Keratinocyte (primary cell): ENCODE measurements around the gene LSAMP. TPM values are rescaled to one million over a fixed set of nuclear protein-coding genes. Genes with fewer than 3 reads are reported as not detected.

Source experiments
- DNase-seq: peaks from one replicate; pipeline ENCODE4 v3.0.0-alpha.2; 2011; ENCODE audit warnings: low read depth, missing footprints, low spot score
- FAIRE-seq: peaks from 2 replicates; lab custom pipeline; 2011; peaks lifted over from hg19 to GRCh38; lab: Jason Lieb, UNC
- H2AFZ ChIP-seq: 2 replicates; pipeline ENCODE4 v1.6.0; 2012; ENCODE audit warnings: low read length, control low read depth, inconsistent platforms; ENCODE audit not compliant: control insufficient read depth
- H3K27ac ChIP-seq: 2 replicates; pipeline ENCODE4 v1.5.1; 2011; ENCODE audit warnings: low read length; ENCODE audit not compliant: control insufficient read depth, insufficient read depth
- H3K27me3 ChIP-seq: 3 replicates; pipeline ENCODE4 v1.6.0; 2011; ENCODE audit warnings: low read length; ENCODE audit not compliant: control insufficient read depth, insufficient read depth; ENCODE audit errors: extremely low read depth
- H3K36me3 ChIP-seq, 2 experiments: 2 replicates in 1 of 2; 3 replicates in 1 of 2; pipeline ENCODE4 v1.5.1; 2011; ENCODE audit warnings: low read length in 2 of 2, mild to moderate bottlenecking in 1 of 2; ENCODE audit not compliant: control insufficient read depth in 2 of 2, insufficient read depth in 2 of 2; ENCODE audit errors: extremely low read depth in 1 of 2
- H3K4me1 ChIP-seq: 3 replicates; pipeline ENCODE4 v1.5.1; 2011; ENCODE audit warnings: low read length; ENCODE audit not compliant: control insufficient read depth, insufficient read depth; ENCODE audit errors: extremely low read depth
- H3K4me2 ChIP-seq: 3 replicates; pipeline ENCODE4 v1.6.0; 2011; ENCODE audit warnings: low read depth, low read length; ENCODE audit not compliant: control insufficient read depth, insufficient read depth; ENCODE audit errors: extremely low read depth
- H3K4me3 ChIP-seq, 3 experiments: fragments of 200-600 bp in 1 of 3; sonication (generic) in 1 of 3; 2 replicates in 2 of 3; 3 replicates in 1 of 3; pipeline ENCODE4 v1.5.1; 2011 to 2016; ENCODE audit warnings: low read length in 3 of 3, mild to moderate bottlenecking in 3 of 3, control low read depth in 2 of 3, inconsistent platforms in 1 of 3, low read depth in 1 of 3, mixed read lengths in 1 of 3, mixed run types in 1 of 3, moderate library complexity in 1 of 3; ENCODE audit not compliant: control insufficient read depth in 2 of 3, insufficient read depth in 2 of 3; ENCODE audit errors: extremely low read depth in 1 of 3
- H3K79me2 ChIP-seq: 2 replicates; pipeline ENCODE4 v1.6.0; 2012; ENCODE audit warnings: low read length; ENCODE audit not compliant: control insufficient read depth, insufficient read depth
- H3K9ac ChIP-seq: 3 replicates; pipeline ENCODE4 v1.6.0; 2011; ENCODE audit warnings: low read length; ENCODE audit not compliant: control insufficient read depth, insufficient read depth; ENCODE audit errors: extremely low read depth
- H3K9me1 ChIP-seq: 3 replicates; pipeline ENCODE4 v1.6.0; 2011; ENCODE audit warnings: low read length; ENCODE audit not compliant: control insufficient read depth, insufficient read depth; ENCODE audit errors: extremely low read depth
- H3K9me3 ChIP-seq: 2 replicates; pipeline ENCODE4 v1.5.1; 2012; ENCODE audit warnings: low read depth, low read length; ENCODE audit not compliant: control insufficient read depth
- H4K20me1 ChIP-seq: 3 replicates; pipeline ENCODE4 v1.6.0; 2011; ENCODE audit warnings: low read length; ENCODE audit not compliant: control insufficient read depth, insufficient read depth; ENCODE audit errors: extremely low read depth
- CTCF ChIP-seq, 3 experiments: IDR thresholded peaks in 1 of 3; conservative IDR thresholded peaks in 1 of 3; optimal IDR thresholded peaks in 1 of 3; 2 replicates in 2 of 3; 3 replicates in 1 of 3; pipeline versions ENCODE3 to v1.5.1; 2011; ENCODE audit warnings: low read length in 3 of 3, mild to moderate bottlenecking in 3 of 3, moderate library complexity in 2 of 3, control low read depth in 1 of 3, inconsistent platforms in 1 of 3; ENCODE audit not compliant: insufficient read depth in 2 of 3; ENCODE audit errors: extremely low read depth in 1 of 3
- EZH2 ChIP-seq: IDR thresholded peaks from one replicate; pipeline ENCODE4 v1.6.1; 2012; ENCODE audit warnings: inconsistent platforms, mild to moderate bottlenecking, low read length, moderate library complexity
- dilution Hi-C: fragments of 300-500 bp; cut with MboI; formaldehyde crosslinking; loops from one replicate; pipeline ENCODE4 v1.7.0; 2020; ENCODE audit warnings: low sequenced_read_pairs; ENCODE audit not compliant: extremely low pct_ligation_motif_present
- polyA plus RNA-seq, 5 experiments: library from polyadenylated mRNA; depleted of rRNA in 3 of 5; stranded (reverse) in 3 of 5; stranded (forward) in 1 of 5; unstranded in 1 of 5; fragments of >200 nt; gene quantifications; 1 replicate in 1 of 5; 2 replicates in 3 of 5; 3 replicates in 1 of 5; pipeline versions ENCODE4 v1.2.1 to v1.2.3, GENCODE V29; 2011 to 2012; ENCODE audit warnings: missing spikeins in 2 of 5, low read depth in 1 of 5, low replicate concordance in 1 of 5

The LSAMP gene
- polyA plus RNA-seq, 1 donor (not counting 4 experiments of a cell fraction or from before 2014, with no cell fraction given): 0.12 TPM

GRCh38 chr3:115999001-115999585, 446.2 kb downstream of the LSAMP start:
- TF ChIP-seq EZH2 (no peak), CTCF (optimal IDR thresholded peaks at IDR 0.05 in 1 of 3, IDR thresholded peaks at IDR 0.05 in 1 of 3, conservative IDR thresholded peaks at IDR 0.05 in 1 of 3; ENCODE audit: extremely low read depth in 1 of 3, insufficient read depth in 2 of 3, low read length in 3 of 3) (no peak)
- H3K9me3 ChIP-seq: no peaks in the 10 kb centered on the region
- H3K4me3 ChIP-seq: no peak overlapping the region
- no peaks in the 10 kb centered on the region for H3K27me3 ChIP-seq
- no peaks in the 10 kb centered on the region for H3K9me1 ChIP-seq
- no peaks in the 10 kb centered on the region for H3K36me3 ChIP-seq
- peaks cover 30% of the 10 kb centered on the region for H3K4me1 ChIP-seq
- H3K27ac ChIP-seq: peak overlapping the region; percentile 88
- H4K20me1 ChIP-seq: no peaks in the 10 kb centered on the region
- dilution Hi-C loops: no loop called here
- no peak overlapping the region for H3K9ac ChIP-seq
- no peaks in the 10 kb centered on the region for H3K79me2 ChIP-seq
- peak overlapping the region; percentile 65 for H2AFZ ChIP-seq
- DNase-seq (no peak), FAIRE-seq (peak; percentile 75)
- H3K4me2 ChIP-seq: no peak overlapping the region

- TF ChIP-seq EZH2: no peak
- TF ChIP-seq CTCF (optimal IDR thresholded peaks at IDR 0.05 in 1 of 3, IDR thresholded peaks at IDR 0.05 in 1 of 3, conservative IDR thresholded peaks at IDR 0.05 in 1 of 3; ENCODE audit: extremely low read depth in 1 of 3, insufficient read depth in 2 of 3, low read length in 3 of 3): no peak
- dilution Hi-C loops: no loop called here
- FAIRE-seq: no peak
Measured at GRCh38 chr3:115996420-115997108, 448.7 kb downstream of the LSAMP start.

More at GRCh38 chr3:115996420-115997108, 448.7 kb downstream of the LSAMP start:
- no peak overlapping the region for H3K4me2 ChIP-seq
- no peak overlapping the region for H3K9ac ChIP-seq
- no peaks in the 10 kb centered on the region for H3K79me2 ChIP-seq
- peaks cover 22% of the 10 kb centered on the region for H3K4me1 ChIP-seq
- no peaks in the 10 kb centered on the region for H3K27me3 ChIP-seq
- H3K9me1 ChIP-seq: no peaks in the 10 kb centered on the region
- no peak for DNase-seq
- H2AFZ ChIP-seq: no peak overlapping the region
- H3K27ac ChIP-seq: no peak overlapping the region
- H4K20me1 ChIP-seq: no peaks in the 10 kb centered on the region
- H3K9me3 ChIP-seq: no peaks in the 10 kb centered on the region
- H3K36me3 ChIP-seq: no peaks in the 10 kb centered on the region
- no peak overlapping the region for H3K4me3 ChIP-seq
